GM10266 (cell line): ENCODE data around the gene WDR7.
A peak's percentile ranks its signal among the peaks of the same experiment; 100 is the strongest.

Experiments used
- DNase-seq: peaks from one replicate; pipeline ENCODE4 v3.0.0; 2012; ENCODE audit errors: extremely low spot score
- TF ChIP-seq, protein P1 (sequence below): IDR thresholded peaks from 2 replicates; pipeline ENCODE4 v1.5.1; 2012; ENCODE audit warnings: mild to moderate bottlenecking, low read depth; ENCODE audit not compliant: control insufficient read depth, insufficient read depth; ENCODE audit errors: missing control alignments

WDR7 gene

DNA sequence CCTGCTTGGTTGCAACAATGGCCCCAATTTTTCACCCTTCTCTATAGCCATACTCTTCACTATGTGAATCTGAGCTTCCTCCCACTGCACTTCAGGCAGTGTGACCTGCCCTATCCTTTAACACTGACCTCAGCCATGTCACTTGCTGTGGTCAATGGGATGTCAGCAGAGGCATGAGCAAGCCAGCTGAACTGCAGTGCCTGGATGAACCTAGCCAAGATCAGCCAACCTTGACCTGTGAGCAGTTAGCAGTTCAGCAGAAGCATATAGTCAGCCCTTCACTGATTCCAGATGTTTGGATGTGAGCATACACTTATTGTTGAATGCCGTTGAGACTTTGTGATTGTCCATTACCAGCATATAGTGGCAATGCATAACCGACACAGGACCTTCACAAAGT is 432.3 kb downstream of the WDR7 start:
- DNase-seq, result no peak
- TF ChIP-seq, protein P1, sequence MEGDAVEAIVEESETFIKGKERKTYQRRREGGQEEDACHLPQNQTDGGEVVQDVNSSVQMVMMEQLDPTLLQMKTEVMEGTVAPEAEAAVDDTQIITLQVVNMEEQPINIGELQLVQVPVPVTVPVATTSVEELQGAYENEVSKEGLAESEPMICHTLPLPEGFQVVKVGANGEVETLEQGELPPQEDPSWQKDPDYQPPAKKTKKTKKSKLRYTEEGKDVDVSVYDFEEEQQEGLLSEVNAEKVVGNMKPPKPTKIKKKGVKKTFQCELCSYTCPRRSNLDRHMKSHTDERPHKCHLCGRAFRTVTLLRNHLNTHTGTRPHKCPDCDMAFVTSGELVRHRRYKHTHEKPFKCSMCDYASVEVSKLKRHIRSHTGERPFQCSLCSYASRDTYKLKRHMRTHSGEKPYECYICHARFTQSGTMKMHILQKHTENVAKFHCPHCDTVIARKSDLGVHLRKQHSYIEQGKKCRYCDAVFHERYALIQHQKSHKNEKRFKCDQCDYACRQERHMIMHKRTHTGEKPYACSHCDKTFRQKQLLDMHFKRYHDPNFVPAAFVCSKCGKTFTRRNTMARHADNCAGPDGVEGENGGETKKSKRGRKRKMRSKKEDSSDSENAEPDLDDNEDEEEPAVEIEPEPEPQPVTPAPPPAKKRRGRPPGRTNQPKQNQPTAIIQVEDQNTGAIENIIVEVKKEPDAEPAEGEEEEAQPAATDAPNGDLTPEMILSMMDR, result no peak

DNA sequence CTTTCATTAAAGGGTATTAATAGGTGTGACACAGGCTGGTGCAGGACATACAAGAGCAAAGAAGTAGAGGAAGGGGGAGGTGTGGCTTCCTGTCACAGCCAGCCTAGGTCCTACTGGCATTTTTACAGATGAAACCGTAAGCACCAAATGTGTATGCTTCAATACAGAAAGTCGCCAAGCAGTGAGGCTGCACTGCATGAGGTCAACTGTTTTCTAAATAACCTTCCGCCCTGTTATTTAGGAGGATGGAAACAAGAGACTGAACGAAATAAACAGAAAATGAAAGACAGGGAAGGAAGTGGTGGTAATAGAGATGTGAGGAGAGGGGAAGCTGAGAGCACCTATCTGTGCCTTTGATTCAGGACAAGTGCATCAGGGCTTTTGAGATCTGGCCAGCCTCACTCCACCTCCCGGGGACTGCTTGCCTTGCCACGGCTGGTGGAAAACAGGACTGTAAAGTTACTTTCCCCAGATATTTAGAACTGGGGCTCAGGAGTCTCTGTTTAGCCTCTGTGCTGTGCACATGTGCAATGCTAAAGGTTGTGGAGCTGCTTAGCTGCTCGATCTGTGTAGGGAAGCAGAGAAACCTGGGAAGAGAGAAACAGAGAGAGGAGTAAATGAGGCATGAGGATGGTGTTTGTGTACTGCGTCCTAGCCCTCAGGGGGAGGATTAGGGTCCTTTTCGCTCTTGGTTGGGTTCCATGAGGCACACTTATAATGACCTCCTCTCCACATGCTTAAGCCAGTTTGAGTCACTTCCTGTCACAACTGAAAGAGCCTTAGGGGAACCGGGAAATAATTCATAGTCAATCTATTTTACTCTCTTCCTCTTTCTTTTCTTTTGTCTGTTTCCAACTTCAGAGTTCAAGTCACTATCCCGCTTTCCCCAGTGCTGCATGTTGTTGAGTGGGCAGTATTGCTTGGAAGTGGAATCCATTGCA is 433.4 kb downstream of the WDR7 start:
- peak; percentile 28 for DNase-seq
- TF ChIP-seq, protein P1, result no peak

DNA sequence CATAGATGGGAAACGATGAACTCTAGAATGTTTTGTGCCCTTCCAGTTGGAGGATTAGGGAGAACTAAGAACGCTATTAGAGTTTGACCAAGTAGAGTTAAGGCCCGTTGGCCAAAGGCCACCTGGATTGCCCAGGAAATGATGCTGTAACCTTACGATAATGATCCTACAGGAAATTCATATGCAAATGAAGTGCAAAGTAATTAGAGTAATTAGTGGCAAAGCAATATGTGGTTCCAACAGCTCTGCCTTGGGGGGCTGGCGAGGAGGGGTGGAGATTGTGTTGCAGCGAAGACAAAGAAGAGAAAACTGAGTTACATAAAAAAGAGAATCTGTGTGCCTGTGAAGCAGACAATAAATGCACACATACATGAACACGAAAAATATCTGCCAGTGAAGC is 434.2 kb downstream of the WDR7 start:
- TF ChIP-seq, protein P1, result no peak
- no peak for DNase-seq

DNA sequence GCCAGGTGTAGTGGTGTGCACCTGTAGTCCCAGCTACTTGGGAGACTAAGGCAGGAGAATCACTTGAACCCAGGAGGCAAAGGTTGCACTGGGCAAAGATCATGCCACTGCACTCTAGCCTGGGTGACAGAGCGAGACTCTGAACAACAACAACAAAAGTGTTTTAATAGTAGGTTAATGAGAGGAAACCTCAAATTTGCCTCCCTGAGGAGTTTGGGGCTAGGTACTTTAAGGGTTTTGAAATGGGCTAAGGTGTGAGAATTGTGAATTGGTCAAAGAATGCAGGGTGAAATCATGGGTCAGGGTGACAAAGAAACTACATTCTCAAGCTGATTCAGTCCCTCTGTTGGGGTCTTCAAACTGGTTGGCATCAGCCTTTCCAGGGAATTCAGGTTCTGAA is 435.0 kb downstream of the WDR7 start:
- TF ChIP-seq, protein P1, result no peak
- DNase-seq, result no peak
